Progenitor cell of endocrine pancreas (in vitro differentiated cells): ENCODE results near the gene CC2D1B. TPM values are rescaled to one million over a fixed set of nuclear protein-coding genes. Genes with fewer than 3 reads are reported as not detected.
A peak's percentile ranks its signal among the peaks of the same experiment; 100 is the strongest.

Experiments
- DNase-seq: peaks from one replicate; pipeline ENCODE4 v3.0.0; 2021; ENCODE audit warnings: low spot score; ENCODE audit not compliant: unreplicated experiment
- H3K27ac Mint-ChIP-seq: 2 replicates; pipeline ENCODE4 v1.8.0; 2021; ENCODE audit warnings: mild to moderate bottlenecking, moderate library complexity, mixed read lengths
- H3K27me3 Mint-ChIP-seq: 2 replicates; pipeline ENCODE4 v1.8.0; 2021; ENCODE audit warnings: mixed read lengths
- H3K36me3 Mint-ChIP-seq: 2 replicates; pipeline ENCODE4 v1.8.0; 2022; ENCODE audit warnings: mixed read lengths; ENCODE audit not compliant: insufficient read depth
- H3K4me1 Mint-ChIP-seq: 2 replicates; pipeline ENCODE4 v1.8.0; 2021; ENCODE audit warnings: low read depth, mixed read lengths
- H3K4me3 Mint-ChIP-seq: 2 replicates; pipeline ENCODE4 v1.8.0; 2021; ENCODE audit warnings: low read depth, mild to moderate bottlenecking, moderate library complexity, mixed read lengths
- H3K9me3 Mint-ChIP-seq: 2 replicates; pipeline ENCODE4 v1.8.0; 2021; ENCODE audit warnings: low read depth, mixed read lengths
- total RNA-seq: library from RNA; stranded (reverse); gene quantifications from 2 replicates; pipeline ENCODE4 v1.2.1, GENCODE V29; 2021
- TF ChIP-seq, protein P1 (sequence below): fragments of 200-600 bp; sonication (generic); IDR thresholded peaks from one replicate; pipeline ENCODE4 v1.5.0; 2021; ENCODE audit warnings: antibody characterized with exemption, mild to moderate bottlenecking; ENCODE audit not compliant: unreplicated experiment

Gene CC2D1B
- total RNA-seq, 1 donor from 2014 or later: 42.7 TPM

GRCh38 chr1:52366517-52366827 lies 467 bp upstream of the CC2D1B start:
- DNase-seq: no peak
- Mint-ChIP-seq H3K9me3 (no peaks in the 10 kb centered on the region), H3K27me3 (no peaks in the 10 kb centered on the region), H3K27ac (peak overlapping the region; percentile 65), H3K36me3 (peaks cover 5% of the 10 kb centered on the region), H3K4me3 (peak overlapping the region; percentile 94), H3K4me1 (peaks cover 17% of the 10 kb centered on the region)
- TF ChIP-seq, protein P1, sequence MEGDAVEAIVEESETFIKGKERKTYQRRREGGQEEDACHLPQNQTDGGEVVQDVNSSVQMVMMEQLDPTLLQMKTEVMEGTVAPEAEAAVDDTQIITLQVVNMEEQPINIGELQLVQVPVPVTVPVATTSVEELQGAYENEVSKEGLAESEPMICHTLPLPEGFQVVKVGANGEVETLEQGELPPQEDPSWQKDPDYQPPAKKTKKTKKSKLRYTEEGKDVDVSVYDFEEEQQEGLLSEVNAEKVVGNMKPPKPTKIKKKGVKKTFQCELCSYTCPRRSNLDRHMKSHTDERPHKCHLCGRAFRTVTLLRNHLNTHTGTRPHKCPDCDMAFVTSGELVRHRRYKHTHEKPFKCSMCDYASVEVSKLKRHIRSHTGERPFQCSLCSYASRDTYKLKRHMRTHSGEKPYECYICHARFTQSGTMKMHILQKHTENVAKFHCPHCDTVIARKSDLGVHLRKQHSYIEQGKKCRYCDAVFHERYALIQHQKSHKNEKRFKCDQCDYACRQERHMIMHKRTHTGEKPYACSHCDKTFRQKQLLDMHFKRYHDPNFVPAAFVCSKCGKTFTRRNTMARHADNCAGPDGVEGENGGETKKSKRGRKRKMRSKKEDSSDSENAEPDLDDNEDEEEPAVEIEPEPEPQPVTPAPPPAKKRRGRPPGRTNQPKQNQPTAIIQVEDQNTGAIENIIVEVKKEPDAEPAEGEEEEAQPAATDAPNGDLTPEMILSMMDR: no peak

- DNase-seq: no peak
- Mint-ChIP-seq H3K4me1 (peaks cover 17% of the 10 kb centered on the region), H3K27ac (peak overlapping the region; percentile 98), H3K9me3 (no peaks in the 10 kb centered on the region), H3K36me3 (peaks cover 7% of the 10 kb centered on the region), H3K27me3 (no peaks in the 10 kb centered on the region), H3K4me3 (peak overlapping the region; percentile 94)
- TF ChIP-seq, protein P1: no peak
These were observed 797 bp downstream of the CC2D1B start for GRCh38 chr1:52365071-52365745.

- no peaks in the 10 kb centered on the region for H3K27me3 Mint-ChIP-seq
- H3K4me1 Mint-ChIP-seq: peaks cover 17% of the 10 kb centered on the region
- peaks cover 7% of the 10 kb centered on the region for H3K36me3 Mint-ChIP-seq
- H3K27ac Mint-ChIP-seq: no peak overlapping the region
- H3K4me3 Mint-ChIP-seq: peak overlapping the region; percentile 94
- TF ChIP-seq, protein P1: no peak
- H3K9me3 Mint-ChIP-seq: no peaks in the 10 kb centered on the region
- no peak for DNase-seq
These were observed 1.7 kb downstream of the CC2D1B start for GRCh38 chr1:52364235-52364839.

- no peaks in the 10 kb centered on the region for H3K27me3 Mint-ChIP-seq
- peaks cover 24% of the 10 kb centered on the region for H3K36me3 Mint-ChIP-seq
- H3K27ac Mint-ChIP-seq: no peak overlapping the region
These were observed 5.4 kb downstream of the CC2D1B start for GRCh38 chr1:52360595-52360968.

DNA sequence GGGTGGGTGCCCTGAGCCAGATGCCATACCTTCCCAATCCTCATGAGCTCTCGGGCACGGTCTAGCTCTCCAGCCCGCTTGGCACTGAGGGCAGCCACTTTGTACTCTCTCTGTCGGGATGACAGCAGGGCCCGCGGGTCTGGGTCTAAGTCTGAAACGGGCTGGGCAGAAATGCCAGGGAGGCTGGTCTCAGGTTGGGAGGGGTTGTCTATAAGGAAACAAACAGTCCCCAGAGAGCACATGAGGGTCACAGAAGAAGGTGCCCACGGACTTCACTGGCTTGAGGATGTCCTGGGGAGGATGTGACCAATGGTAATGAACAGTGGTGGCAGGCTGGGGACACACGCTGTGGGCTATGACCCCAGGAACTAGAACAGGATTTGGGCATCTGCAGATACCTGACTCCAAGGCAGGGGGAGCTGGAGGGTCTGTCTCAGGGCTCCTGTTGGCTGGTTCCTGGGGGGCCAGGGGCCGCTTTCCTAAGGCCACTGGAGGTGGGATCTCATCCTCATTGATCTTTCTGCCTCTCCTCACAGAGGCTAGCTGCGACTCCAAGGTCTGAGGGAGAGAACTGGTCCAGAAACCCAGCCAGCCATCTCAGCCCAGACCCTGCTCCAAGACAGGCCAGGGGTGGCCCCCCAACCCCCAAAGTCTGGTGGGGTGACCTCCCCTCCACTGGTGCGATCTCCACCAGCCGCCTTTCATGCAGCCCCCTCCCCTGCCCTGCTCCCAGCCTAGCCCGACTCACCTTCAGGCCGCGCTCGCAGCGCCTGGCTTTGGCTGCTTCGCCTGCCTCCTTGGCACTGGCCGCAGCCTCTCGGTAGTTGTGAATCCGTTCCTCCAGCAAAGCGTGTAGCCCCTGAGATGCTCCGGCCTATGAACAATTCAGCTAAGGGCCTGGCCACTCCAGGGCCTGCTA lies 6.1 kb downstream of the CC2D1B start:
- Mint-ChIP-seq H3K9me3 (no peaks in the 10 kb centered on the region), H3K36me3 (peaks cover 28% of the 10 kb centered on the region)
- DNase-seq: no peak

More at GRCh38 chr1:52360595-52360968, 5.4 kb downstream of the CC2D1B start:
- TF ChIP-seq, protein P1: no peak
- DNase-seq: no peak
- H3K4me1 Mint-ChIP-seq: peaks cover 8% of the 10 kb centered on the region
- H3K4me3 Mint-ChIP-seq: no peak overlapping the region
- H3K9me3 Mint-ChIP-seq: no peaks in the 10 kb centered on the region

More for the DNA sequence above, 6.1 kb downstream of the CC2D1B start:
- Mint-ChIP-seq H3K4me3 (no peak overlapping the region), H3K4me1 (peaks cover 4% of the 10 kb centered on the region), H3K27ac (no peak overlapping the region), H3K27me3 (no peaks in the 10 kb centered on the region)
- TF ChIP-seq, protein P1: no peak
